OCI-LY1 (cell line): Measurements from ENCODE around the gene DLGAP3.

Experiments
- EZH2 ChIP-seq: fragments of 200-600 bp; sonication (generic), shearing (Covaris generic); IDR thresholded peaks from 2 replicates; pipeline ENCODE4 v1.8.0; 2017; ENCODE audit warnings: borderline replicate concordance, mixed run types, mild to moderate bottlenecking, antibody characterized with exemption, low read length, moderate library complexity, mixed read lengths
- TF ChIP-seq, protein P1 (sequence below): fragments of 200-600 bp; sonication (generic), shearing (Covaris generic); IDR thresholded peaks from 2 replicates; pipeline ENCODE4 v1.5.1; 2017; ENCODE audit warnings: mild to moderate bottlenecking, antibody characterized with exemption, low read length, moderate library complexity, mixed read lengths

DNA sequence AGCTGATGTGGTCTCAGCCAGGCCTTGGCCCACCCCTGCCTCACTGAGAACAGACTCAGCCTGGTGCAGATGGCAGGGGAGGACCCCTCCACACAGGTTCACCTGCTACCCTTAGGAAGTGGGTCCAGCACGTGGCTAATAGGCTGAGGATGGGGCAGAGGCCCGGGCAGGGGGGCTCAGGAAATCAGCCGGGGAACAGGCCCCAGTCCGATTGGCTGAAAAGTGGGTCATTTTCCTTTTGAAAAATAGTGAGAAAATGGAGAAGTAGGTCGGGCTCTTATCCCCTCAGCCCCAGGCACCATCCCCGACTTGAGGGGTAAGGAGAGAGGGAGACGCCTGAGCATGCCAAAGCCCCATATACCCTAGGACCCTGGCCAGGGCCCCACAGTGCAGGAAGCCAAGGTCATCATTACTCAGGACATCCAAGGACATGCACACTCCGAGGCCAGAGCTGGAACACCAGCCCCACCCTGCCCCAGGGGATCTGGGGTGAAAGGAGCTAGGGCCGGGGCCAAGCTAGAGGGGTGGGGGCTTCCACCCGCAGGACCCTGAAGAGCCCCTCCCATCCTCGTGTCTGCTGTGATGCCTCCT is 11.0 kb downstream of the DLGAP3 start:
- TF ChIP-seq, protein P1, sequence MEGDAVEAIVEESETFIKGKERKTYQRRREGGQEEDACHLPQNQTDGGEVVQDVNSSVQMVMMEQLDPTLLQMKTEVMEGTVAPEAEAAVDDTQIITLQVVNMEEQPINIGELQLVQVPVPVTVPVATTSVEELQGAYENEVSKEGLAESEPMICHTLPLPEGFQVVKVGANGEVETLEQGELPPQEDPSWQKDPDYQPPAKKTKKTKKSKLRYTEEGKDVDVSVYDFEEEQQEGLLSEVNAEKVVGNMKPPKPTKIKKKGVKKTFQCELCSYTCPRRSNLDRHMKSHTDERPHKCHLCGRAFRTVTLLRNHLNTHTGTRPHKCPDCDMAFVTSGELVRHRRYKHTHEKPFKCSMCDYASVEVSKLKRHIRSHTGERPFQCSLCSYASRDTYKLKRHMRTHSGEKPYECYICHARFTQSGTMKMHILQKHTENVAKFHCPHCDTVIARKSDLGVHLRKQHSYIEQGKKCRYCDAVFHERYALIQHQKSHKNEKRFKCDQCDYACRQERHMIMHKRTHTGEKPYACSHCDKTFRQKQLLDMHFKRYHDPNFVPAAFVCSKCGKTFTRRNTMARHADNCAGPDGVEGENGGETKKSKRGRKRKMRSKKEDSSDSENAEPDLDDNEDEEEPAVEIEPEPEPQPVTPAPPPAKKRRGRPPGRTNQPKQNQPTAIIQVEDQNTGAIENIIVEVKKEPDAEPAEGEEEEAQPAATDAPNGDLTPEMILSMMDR = no peak
- no peak for TF ChIP-seq EZH2
